Ureter (tissue), 1 donor: ENCODE results near the gene GLI3. TPM values are rescaled to one million over a fixed set of nuclear protein-coding genes. Genes with fewer than 3 reads are reported as not detected.

Experiments used
- DNase-seq: peaks from one replicate; pipeline ENCODE4 v3.0.0-alpha.2; 2020; ENCODE audit warnings: low spot score
- total RNA-seq: library from RNA; stranded (reverse); gene quantifications from one replicate; pipeline ENCODE4 v1.2.4, GENCODE V29; 2023
- donor health status: DM: yes; HTN: yes; CAD: no.

The GLI3 gene
- total RNA-seq, 1 donor from 2014 or later = 28.8 TPM

GRCh38 chr7:42082144-42082543, 154.9 kb downstream of the GLI3 start:
- no peak for DNase-seq

- no peak for DNase-seq
Observed at GRCh38 chr7:42081671-42082070, 155.3 kb downstream of the GLI3 start.

GRCh38 chr7:42080841-42081586, 156.0 kb downstream of the GLI3 start:
- DNase-seq = no peak

DNA sequence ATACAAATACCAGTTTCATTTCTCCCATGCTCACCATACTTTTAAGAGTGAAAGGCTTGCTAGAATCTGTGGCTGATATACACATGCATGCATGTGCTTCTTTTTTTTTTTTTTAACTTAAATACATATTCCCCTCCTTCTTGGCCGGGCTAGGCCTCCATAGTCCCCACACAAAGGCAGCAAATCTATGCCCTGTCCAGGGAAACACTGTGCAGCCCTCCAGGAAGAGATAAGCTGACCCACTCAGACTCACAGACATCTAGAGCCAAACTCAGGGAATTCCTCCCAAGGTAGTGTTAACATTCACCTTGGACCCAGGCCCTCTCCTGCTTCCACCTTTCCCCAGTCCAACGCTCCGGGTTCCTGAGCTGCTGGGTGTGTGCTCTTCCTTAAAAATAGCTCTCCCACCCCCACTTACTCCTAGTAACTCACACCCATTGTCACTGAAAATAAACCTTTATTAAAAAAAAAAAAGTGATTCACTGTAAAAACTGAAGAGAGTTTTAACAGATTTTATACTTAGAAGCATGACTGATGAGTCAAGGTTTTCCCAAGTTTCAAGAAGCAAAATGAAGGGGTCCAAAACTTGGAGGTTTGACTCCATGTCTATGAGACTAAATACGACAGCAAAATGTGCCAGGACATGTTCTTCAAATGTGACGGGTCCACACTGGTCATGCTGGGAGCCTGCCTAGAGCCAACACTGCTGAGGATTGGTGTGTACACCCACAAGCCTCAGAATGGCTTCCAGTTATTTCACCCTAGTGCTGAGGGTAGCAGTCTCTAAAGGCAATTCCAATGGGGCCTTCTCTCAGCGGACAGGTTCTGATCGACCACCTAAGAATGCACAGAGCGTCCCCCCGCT, 159.5 kb downstream of the GLI3 start:
- DNase-seq = no peak

- DNase-seq = no peak
Observed at GRCh38 chr7:42076870-42077269, 160.1 kb downstream of the GLI3 start.

DNA sequence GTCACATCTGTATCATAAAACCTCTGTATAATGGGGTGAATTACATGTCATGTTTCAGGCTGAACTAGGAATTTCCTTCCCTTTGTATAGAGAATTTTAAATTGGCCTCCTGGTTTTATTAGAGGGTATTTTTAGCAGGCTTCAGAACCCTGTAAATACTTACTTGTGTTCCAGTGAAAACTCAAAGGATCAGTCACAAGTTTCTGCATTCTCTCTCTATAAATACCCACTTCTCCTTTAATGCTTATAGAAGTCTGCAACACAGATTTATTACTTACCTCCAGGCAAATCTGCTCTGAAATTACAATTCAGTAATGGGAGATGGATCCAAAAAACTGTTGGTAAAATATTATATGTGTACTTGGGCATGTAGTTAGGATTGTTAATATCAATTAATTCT, 161.6 kb downstream of the GLI3 start:
- no peak for DNase-seq

GRCh38 chr7:42074076-42074475, 162.9 kb downstream of the GLI3 start:
- DNase-seq = no peak

GRCh38 chr7:42071372-42072261, 165.4 kb downstream of the GLI3 start:
- DNase-seq = no peak

GRCh38 chr7:42070068-42070467, 166.9 kb downstream of the GLI3 start:
- no peak for DNase-seq

DNA sequence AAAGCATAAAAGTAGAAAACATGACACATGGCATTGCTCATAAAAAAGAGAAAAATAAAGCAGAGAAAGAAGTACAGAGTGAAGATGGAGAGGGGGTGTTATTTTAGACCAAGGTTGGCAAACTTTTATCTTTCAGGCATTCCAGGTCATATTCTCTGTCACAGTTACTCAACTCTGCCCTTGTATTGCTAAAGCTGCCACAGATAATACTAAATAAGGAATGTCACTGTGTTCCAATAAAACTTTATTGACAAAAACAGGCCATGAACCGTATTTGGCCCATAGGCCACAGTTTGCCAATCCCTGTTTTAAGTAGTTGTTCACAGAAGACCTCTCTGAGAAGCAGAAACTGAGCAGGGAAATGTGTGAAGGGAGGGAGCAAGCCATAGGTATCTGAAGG, 167.4 kb downstream of the GLI3 start:
- DNase-seq = no peak

DNA sequence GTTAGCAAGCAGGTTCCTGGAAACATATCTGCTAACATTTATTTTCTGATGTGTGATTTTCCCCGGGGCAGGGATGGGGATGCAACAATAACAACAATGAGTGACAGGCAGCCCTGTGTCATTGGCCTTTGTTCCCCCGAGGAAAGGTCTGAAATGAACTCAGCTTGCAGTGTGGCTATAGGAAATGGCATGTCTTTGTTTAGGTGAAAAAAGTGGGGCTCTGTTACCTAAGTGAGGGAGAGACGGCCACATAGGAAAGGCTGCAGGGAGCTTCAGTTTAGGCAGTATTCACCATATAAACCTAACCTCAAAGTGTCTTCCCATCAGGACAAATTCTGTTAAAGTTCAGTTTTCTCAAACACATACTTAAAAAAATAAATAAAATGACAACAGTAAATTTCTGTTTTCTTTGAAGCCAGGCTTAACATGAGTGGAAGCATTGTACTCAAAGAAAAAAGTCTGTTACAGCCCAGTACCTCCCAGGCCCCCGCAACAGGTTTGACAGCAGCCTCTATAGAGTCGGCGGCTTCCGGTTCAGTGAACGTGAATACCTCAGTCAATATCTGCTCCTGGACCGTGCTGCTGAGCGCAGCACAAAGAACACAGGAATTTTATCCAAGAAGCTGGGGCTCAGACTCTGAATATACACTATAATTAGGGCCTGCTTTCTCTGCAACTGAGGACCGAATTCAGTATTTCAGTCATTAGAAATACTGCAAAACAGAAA, 168.3 kb downstream of the GLI3 start:
- DNase-seq = no peak

GRCh38 chr7:42065942-42066341, 171.1 kb downstream of the GLI3 start:
- DNase-seq = no peak

GRCh38 chr7:42065015-42065414, 172.0 kb downstream of the GLI3 start:
- no peak for DNase-seq

- no peak for DNase-seq
Observed at GRCh38 chr7:42064534-42064933, 172.5 kb downstream of the GLI3 start.

DNA sequence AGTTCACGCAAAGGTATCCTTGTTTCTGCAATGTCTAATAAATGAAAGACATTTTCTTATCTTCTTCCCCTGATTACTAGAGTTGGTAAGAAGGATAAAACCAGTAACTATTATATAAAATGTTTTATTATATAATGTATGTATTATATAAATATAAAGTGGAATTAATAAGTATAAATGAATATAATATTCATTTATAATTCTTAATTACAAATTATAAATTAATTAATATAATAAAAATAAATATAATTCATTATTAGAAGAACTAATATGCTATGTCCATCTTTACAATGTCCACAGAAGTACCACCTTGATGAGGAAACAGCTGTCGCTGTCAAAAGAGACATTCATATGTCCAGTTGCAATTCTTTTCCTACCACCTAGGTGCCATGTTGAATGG, 177.7 kb downstream of the GLI3 start:
- no peak for DNase-seq

DNA sequence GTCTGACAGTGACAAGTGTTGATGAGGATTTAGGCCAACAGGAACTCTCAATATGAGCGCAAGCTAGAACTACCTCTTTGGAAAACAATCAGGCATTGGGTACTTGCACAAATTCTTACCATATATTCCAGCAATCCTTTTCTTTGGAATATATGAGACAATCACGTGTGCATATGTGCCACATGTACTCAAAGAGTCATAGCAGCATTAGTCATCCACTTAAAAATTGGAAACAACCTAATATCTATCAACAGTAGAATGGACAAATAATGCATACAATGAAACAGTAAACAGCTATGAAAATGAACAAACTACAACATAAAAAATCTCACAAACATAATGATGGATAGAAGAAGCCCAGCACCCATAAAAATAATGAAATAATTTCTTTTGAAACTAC, 179.7 kb downstream of the GLI3 start:
- no peak for DNase-seq

GRCh38 chr7:42055171-42055570, 181.8 kb downstream of the GLI3 start:
- DNase-seq = no peak

DNA sequence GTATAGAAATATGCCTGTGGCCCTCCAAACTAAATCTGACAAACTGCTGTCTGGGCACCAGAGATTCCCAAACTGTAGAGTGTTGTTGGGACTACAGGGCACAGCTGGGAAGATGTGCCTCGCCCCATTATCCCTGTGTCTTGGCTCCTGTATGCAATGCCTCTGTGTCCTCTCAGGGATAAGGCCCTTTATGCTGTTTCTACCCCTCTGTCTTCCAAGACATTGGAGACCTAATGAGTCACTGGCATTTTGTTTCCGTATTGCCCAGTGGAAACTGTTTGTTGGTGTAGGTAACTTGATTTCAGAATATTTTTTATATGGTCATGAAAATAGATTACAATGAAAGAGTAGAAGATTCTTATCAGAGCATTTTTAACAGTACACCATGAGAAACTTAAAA, 183.2 kb downstream of the GLI3 start:
- DNase-seq = no peak

GRCh38 chr7:42049761-42050160, 187.2 kb downstream of the GLI3 start:
- DNase-seq = no peak

DNA sequence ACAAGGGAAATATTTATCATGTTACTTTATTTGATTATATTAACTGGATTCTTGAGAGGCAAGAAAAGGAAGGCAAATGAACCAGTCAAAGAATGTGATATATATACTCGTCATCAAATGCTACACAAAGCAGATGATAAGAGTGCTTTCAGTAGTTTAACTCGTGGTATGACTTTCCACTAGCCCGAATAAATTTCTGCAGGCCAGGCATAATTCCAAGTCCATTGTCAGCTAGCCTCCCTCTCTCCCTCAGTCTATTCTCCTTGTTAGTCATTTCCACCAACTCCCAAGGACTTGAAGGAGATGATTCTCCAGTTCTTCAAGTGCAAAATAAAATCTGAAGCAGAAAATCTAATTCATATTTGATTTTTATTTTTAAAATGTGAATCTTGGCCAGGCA, 190.5 kb downstream of the GLI3 start:
- DNase-seq = no peak

DNA sequence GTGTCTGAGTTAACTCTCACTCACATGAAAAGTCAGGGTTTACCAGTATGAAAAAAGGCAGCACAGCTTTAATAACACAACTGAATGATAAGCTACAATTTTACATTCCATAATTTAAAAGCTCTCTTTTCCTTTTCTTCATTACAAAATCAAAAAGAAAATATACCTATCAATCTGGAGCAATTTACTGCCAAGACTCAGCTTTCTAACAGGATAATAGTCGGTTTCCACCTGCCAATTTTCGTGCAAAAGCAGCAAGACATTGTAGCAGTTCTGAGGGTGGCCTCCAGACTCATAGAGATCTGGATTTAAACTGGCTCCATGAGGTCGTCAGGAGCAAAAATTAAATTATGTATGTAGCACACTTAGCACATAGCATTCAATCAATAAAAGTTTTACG, 191.0 kb downstream of the GLI3 start:
- DNase-seq = no peak

DNA sequence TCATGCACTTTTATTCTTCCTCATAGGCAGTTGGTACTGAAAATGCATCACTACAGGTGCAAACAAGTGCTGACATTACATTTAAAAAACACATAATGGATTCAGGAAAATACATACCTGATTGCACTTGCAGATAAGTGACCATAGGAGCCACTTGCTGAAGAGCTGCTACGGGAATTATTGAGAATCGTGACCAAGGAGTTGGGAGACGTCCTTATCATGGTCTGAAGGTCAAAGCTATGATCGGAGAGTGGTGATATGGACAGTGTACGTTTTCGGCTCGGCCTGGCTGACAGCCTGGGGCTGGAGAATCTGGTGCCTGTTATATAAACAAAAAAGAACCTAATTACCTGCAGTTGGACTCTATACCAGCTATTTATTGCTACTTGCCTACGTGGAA, 197.1 kb downstream of the GLI3 start:
- no peak for DNase-seq
